ENCODE data around the gene PLCL2. TPM values are rescaled to one million over a fixed set of nuclear protein-coding genes. Genes with fewer than 3 reads are reported as not detected.

The PLCL2 gene
- total RNA-seq, 4 donors from 2014 or later, result 5.1 to 12.3 (median 6.9) TPM

- TF ChIP-seq EP300 (IDR thresholded peaks at IDR 0.05) (no peak), POLR2A (IDR thresholded peaks at IDR 0.05) (no peak), POLR2AphosphoS5 (IDR thresholded peaks at IDR 0.05) (no peak), CTCF (IDR thresholded peaks at IDR 0.05) (no peak)
- H3K9me3 ChIP-seq, result no peaks in the 10 kb centered on the region
- H3K4me1 ChIP-seq, result no peaks in the 10 kb centered on the region
- H3K36me3 ChIP-seq, result no peaks in the 10 kb centered on the region
- no peak overlapping the region for H3K27ac ChIP-seq
- H3K4me3 ChIP-seq, result no peak overlapping the region
- 65 to 78% methylated on average over 3 of the region's 3 CpGs for WGBS, 2 donors (ENCODE audit: low coverage in 1 of 2)
- ATAC-seq, result no peak
- no peaks in the 10 kb centered on the region for H3K27me3 ChIP-seq
Observed at GRCh38 chr3:17129556-17129955, 244.8 kb downstream of the PLCL2 start.

- ATAC-seq, result no peak
- no peak for TF ChIP-seq EP300 (IDR thresholded peaks at IDR 0.05)
- TF ChIP-seq CTCF (IDR thresholded peaks at IDR 0.05), result no peak
- TF ChIP-seq POLR2AphosphoS5 (IDR thresholded peaks at IDR 0.05), result no peak
- no peak for TF ChIP-seq POLR2A (IDR thresholded peaks at IDR 0.05)
- H3K27ac ChIP-seq, result no peak overlapping the region
- H3K9me3 ChIP-seq, result peaks cover 0 to 1% (median 0%) of the 10 kb centered on the region in 3 donors
- H3K36me3 ChIP-seq, result no peaks in the 10 kb centered on the region
- no peaks in the 10 kb centered on the region for H3K27me3 ChIP-seq
- no peak overlapping the region for H3K4me3 ChIP-seq
- H3K4me1 ChIP-seq, result no peaks in the 10 kb centered on the region
- WGBS, 2 donors (ENCODE audit: low coverage in 1 of 2), result 93% methylated on average over 3 of the region's 3 CpGs; no CpG with 5 or more reads in 1 of the 2 donors
Observed at GRCh38 chr3:17130956-17131355, 246.2 kb downstream of the PLCL2 start.

GRCh38 chr3:17132286-17133115 is 247.7 kb downstream of the PLCL2 start:
- Histone ChIP-seq H3K4me3 (no peak overlapping the region), H3K4me1 (no peaks in the 10 kb centered on the region), H3K36me3 (no peaks in the 10 kb centered on the region), H3K27ac (no peak overlapping the region), H3K9me3 (peaks cover 0 to 3% (median 0%) of the 10 kb centered on the region in 3 donors), H3K27me3 (no peaks in the 10 kb centered on the region)
- ATAC-seq, result no peak
- 74 to 77% methylated on average over 2 to 6 of the region's 10 CpGs for WGBS, 2 donors (ENCODE audit: low coverage in 1 of 2)
- no peak for TF ChIP-seq POLR2AphosphoS5 (IDR thresholded peaks at IDR 0.05)
- no peak for TF ChIP-seq EP300 (IDR thresholded peaks at IDR 0.05)
- no peak for TF ChIP-seq CTCF (IDR thresholded peaks at IDR 0.05)
- TF ChIP-seq POLR2A (IDR thresholded peaks at IDR 0.05), result no peak

GRCh38 chr3:17133632-17134545 is 249.1 kb downstream of the PLCL2 start:
- H3K27ac ChIP-seq, result no peak overlapping the region
- ATAC-seq, result no peak
- 66 to 80% methylated on average over 1 to 9 of the region's 19 CpGs for WGBS, 2 donors (ENCODE audit: low coverage in 1 of 2)
- TF ChIP-seq EP300 (IDR thresholded peaks at IDR 0.05) (no peak), CTCF (IDR thresholded peaks at IDR 0.05) (no peak)
- H3K4me1 ChIP-seq, result no peaks in the 10 kb centered on the region
- peaks cover 0 to 3% (median 0%) of the 10 kb centered on the region in 3 donors for H3K9me3 ChIP-seq
- H3K27me3 ChIP-seq, result no peaks in the 10 kb centered on the region
- H3K36me3 ChIP-seq, result no peaks in the 10 kb centered on the region
- H3K4me3 ChIP-seq, result no peak overlapping the region

All from gastroesophageal sphincter (tissue), 4 donors.